SK-N-SH (cell line): Measurements from ENCODE around the gene ASXL3. TPM values are rescaled to one million over a fixed set of nuclear protein-coding genes. Genes with fewer than 3 reads are reported as not detected.

Source experiments
- CTCF ChIA-PET: fragments of 300-600, 350-600 bp; formaldehyde crosslinking; extraction: SDS; loops from one replicate; lab custom pipeline; 2021; lab: Yijun Ruan, JAX
- POLR2A ChIA-PET: fragments of 350-600 bp; sonication (Branson Sonifier 250); formaldehyde crosslinking; extraction: SDS; loops from one replicate; lab custom pipeline; 2020; ENCODE audit warnings: antibody characterized with exemption, inconsistent platforms; lab: Yijun Ruan, JAX
- DNase-seq: peaks from one replicate; pipeline ENCODE4 v3.0.0; 2012
- H2AFZ ChIP-seq: fragments of 200-600 bp; sonication (generic); 2 replicates; pipeline ENCODE4 v1.8.1; 2016; ENCODE audit warnings: antibody characterized with exemption, mild to moderate bottlenecking, low read depth
- H3F3A ChIP-seq: fragments of 200-600 bp; sonication (generic); replicated peaks from 2 replicates; pipeline ENCODE3; 2016; ENCODE audit warnings: antibody characterized with exemption, mild to moderate bottlenecking; ENCODE audit not compliant: insufficient read depth
- H3K27ac ChIP-seq, 2 experiments: fragments of 200-500 bp in 1 of 2; fragments of 200-600 bp in 1 of 2; sonication (Bioruptor generic) in 1 of 2; sonication (generic), shearing (Covaris generic) in 1 of 2; 2 replicates each; pipeline versions ENCODE4 v1.5.1 to v1.6.1; 2014 to 2016; ENCODE audit warnings: low read depth in 2 of 2, inconsistent platforms in 1 of 2, low read length in 1 of 2, mild to moderate bottlenecking in 1 of 2, mixed read lengths in 1 of 2
- H3K27me3 ChIP-seq: fragments of 200-600 bp; sonication (generic), shearing (Covaris generic); 2 replicates; pipeline ENCODE4 v1.6.1; 2016; ENCODE audit warnings: mixed run types; ENCODE audit not compliant: insufficient read depth
- H3K36me3 ChIP-seq, 2 experiments: fragments of 200-500 bp in 1 of 2; fragments of 200-600 bp in 1 of 2; sonication (Bioruptor generic) in 1 of 2; sonication (generic) in 1 of 2; replicated peaks in 1 of 2; 2 replicates each; pipeline versions ENCODE3 to v1.5.1; 2014 to 2016; ENCODE audit warnings: low read length in 1 of 2, mild to moderate bottlenecking in 1 of 2; ENCODE audit not compliant: insufficient read depth in 2 of 2, control insufficient read depth in 1 of 2
- H3K4me1 ChIP-seq, 2 experiments: fragments of 200-500 bp in 1 of 2; fragments of 200-600 bp in 1 of 2; sonication (Bioruptor generic) in 1 of 2; sonication (generic), shearing (Covaris generic) in 1 of 2; 2 replicates each; pipeline versions ENCODE4 v1.5.1 to v1.6.1; 2014 to 2016; ENCODE audit warnings: low read depth in 1 of 2, low read length in 1 of 2, mixed run types in 1 of 2; ENCODE audit not compliant: insufficient read depth in 2 of 2, control insufficient read depth in 1 of 2
- H3K4me2 ChIP-seq: fragments of 200-600 bp; sonication (generic), shearing (Covaris generic); 2 replicates; pipeline ENCODE4 v1.6.1; 2017; ENCODE audit warnings: mixed run types
- H3K4me3 ChIP-seq, 2 experiments: fragments of 200-500 bp in 1 of 2; fragments of 200-600 bp in 1 of 2; sonication (Bioruptor generic) in 1 of 2; sonication (generic), shearing (Covaris generic) in 1 of 2; 2 replicates each; pipeline versions ENCODE4 v1.5.1 to v1.8.1; 2014 to 2016; ENCODE audit warnings: low read depth in 2 of 2, inconsistent platforms in 1 of 2, low read length in 1 of 2, mild to moderate bottlenecking in 1 of 2, mixed read lengths in 1 of 2, moderate library complexity in 1 of 2
- H3K79me2 ChIP-seq: fragments of 200-600 bp; sonication (generic); 2 replicates; pipeline ENCODE4 v1.8.1; 2017; ENCODE audit warnings: mild to moderate bottlenecking; ENCODE audit not compliant: insufficient read depth
- H3K9ac ChIP-seq: fragments of 200-600 bp; sonication (generic); 2 replicates; pipeline ENCODE4 v1.6.1; 2017; ENCODE audit warnings: mixed run types
- H3K9me2 ChIP-seq: fragments of 200-600 bp; sonication (generic); 2 replicates; pipeline ENCODE4 v1.6.1; 2017; ENCODE audit warnings: mixed run types
- H3K9me3 ChIP-seq: fragments of 200-600 bp; sonication (generic); 2 replicates; pipeline ENCODE4 v1.6.1; 2017; ENCODE audit warnings: mixed run types, mild to moderate bottlenecking, moderate library complexity
- H4K20me1 ChIP-seq: fragments of 200-600 bp; sonication (generic); 2 replicates; pipeline ENCODE4 v1.6.1; 2017; ENCODE audit warnings: mild to moderate bottlenecking, mixed run types; ENCODE audit not compliant: insufficient read depth
- CHD2 ChIP-seq: fragments of 150-350 bp; IDR thresholded peaks from 2 replicates; pipeline ENCODE4 v1.6.1; 2018; ENCODE audit warnings: low read length; ENCODE audit not compliant: partially characterized antibody
- FOSL2 ChIP-seq: IDR thresholded peaks from 2 replicates; pipeline ENCODE4 v1.4.0; 2012; ENCODE audit warnings: low read depth, mild to moderate bottlenecking, moderate library complexity, borderline replicate concordance
- GABPA ChIP-seq: IDR thresholded peaks from 2 replicates; pipeline ENCODE4 v1.4.0; 2012; ENCODE audit warnings: low read depth, mild to moderate bottlenecking
- IRF3 ChIP-seq: fragments of 150-350 bp; IDR thresholded peaks from 2 replicates; pipeline ENCODE4 v1.6.1; 2016; ENCODE audit warnings: mild to moderate bottlenecking, low read depth, low read length
- JUND ChIP-seq: IDR thresholded peaks from 2 replicates; pipeline ENCODE4 v1.4.0; 2012
- MEF2A ChIP-seq: IDR thresholded peaks from 2 replicates; pipeline ENCODE4 v1.4.0; 2012; ENCODE audit warnings: low read depth, borderline replicate concordance
- NFIC ChIP-seq: IDR thresholded peaks from 2 replicates; pipeline ENCODE4 v1.4.0; 2012; ENCODE audit warnings: borderline replicate concordance
- NRF1 ChIP-seq: IDR thresholded peaks from 2 replicates; pipeline ENCODE4 v1.6.1; 2012; ENCODE audit warnings: low read depth, mild to moderate bottlenecking, low read length
- RFX5 ChIP-seq: IDR thresholded peaks from 2 replicates; pipeline ENCODE4 v1.6.1; 2012; ENCODE audit warnings: mild to moderate bottlenecking, improper control_type of control experiment, low read length
- RXRA ChIP-seq: IDR thresholded peaks from 2 replicates; pipeline ENCODE4 v1.4.0; 2012; ENCODE audit warnings: low read depth, mild to moderate bottlenecking, borderline replicate concordance
- SMC3 ChIP-seq: IDR thresholded peaks from 2 replicates; pipeline ENCODE4 v1.6.1; 2012; ENCODE audit warnings: low read depth, low read length, improper control_type of control experiment
- TCF12 ChIP-seq: IDR thresholded peaks from 2 replicates; pipeline ENCODE4 v1.4.0; 2012
- WGBS: methylation state at CpG from one replicate; pipeline ENCODE4 v1.1.6; 2017; ENCODE audit warnings: low lambda C conversion rate; 5-methylcytosine and 5-hydroxymethylcytosine counted together
- polyA plus RNA-seq, 3 experiments: library from polyadenylated mRNA; depleted of rRNA; stranded (reverse); fragments of >200 nt; gene quantifications; 2 replicates each; pipeline ENCODE4 v1.2.3, GENCODE V29; 2012
- TF ChIP-seq, protein P1 (sequence below): IDR thresholded peaks from 2 replicates; pipeline ENCODE4 v1.6.1; 2012; ENCODE audit warnings: mild to moderate bottlenecking, low read depth, low read length, moderate library complexity
- TF ChIP-seq, protein P2 (sequence below): IDR thresholded peaks from 2 replicates; pipeline ENCODE4; 2012
- TF ChIP-seq, protein P3 (sequence below): fragments of 150-350 bp; IDR thresholded peaks from 2 replicates; pipeline ENCODE4 v1.6.1; 2017; ENCODE audit warnings: antibody characterized with exemption, low read length, low read depth, borderline replicate concordance

The ASXL3 gene
- polyA plus RNA-seq, 1 of the 3 experiments (the other 2 are of a cell fraction): not detected

GRCh38 chr18:33596178-33596854 is 18.3 kb downstream of the ASXL3 start:
- 7% methylated on average over 1 of the region's 1 CpG for WGBS
- Histone ChIP-seq H3K4me1 (peaks cover 0 to 2% of the 10 kb centered on the region in 2 experiments; a peak in 2 of 4 replicates), H3K27me3 (peaks cover 5% of the 10 kb centered on the region; the same call in 1 of the 2 replicates), H3K27ac (no peak overlapping the region), H3K9ac (no peak overlapping the region), H4K20me1 (no peaks in the 10 kb centered on the region), H3K9me3 (no peaks in the 10 kb centered on the region), H2AFZ (no peak overlapping the region), H3K79me2 (no peaks in the 10 kb centered on the region), H3K36me3 (no peaks in the 10 kb centered on the region), H3K4me2 (no peak overlapping the region), H3K9me2 (no peaks in the 10 kb centered on the region), H3K4me3 (no peak overlapping the region), H3F3A (peaks cover 3% of the 10 kb centered on the region)
- TF ChIP-seq GABPA: no peak
- TF ChIP-seq IRF3: no peak
- no peak for TF ChIP-seq MEF2A
- TF ChIP-seq, protein P1, sequence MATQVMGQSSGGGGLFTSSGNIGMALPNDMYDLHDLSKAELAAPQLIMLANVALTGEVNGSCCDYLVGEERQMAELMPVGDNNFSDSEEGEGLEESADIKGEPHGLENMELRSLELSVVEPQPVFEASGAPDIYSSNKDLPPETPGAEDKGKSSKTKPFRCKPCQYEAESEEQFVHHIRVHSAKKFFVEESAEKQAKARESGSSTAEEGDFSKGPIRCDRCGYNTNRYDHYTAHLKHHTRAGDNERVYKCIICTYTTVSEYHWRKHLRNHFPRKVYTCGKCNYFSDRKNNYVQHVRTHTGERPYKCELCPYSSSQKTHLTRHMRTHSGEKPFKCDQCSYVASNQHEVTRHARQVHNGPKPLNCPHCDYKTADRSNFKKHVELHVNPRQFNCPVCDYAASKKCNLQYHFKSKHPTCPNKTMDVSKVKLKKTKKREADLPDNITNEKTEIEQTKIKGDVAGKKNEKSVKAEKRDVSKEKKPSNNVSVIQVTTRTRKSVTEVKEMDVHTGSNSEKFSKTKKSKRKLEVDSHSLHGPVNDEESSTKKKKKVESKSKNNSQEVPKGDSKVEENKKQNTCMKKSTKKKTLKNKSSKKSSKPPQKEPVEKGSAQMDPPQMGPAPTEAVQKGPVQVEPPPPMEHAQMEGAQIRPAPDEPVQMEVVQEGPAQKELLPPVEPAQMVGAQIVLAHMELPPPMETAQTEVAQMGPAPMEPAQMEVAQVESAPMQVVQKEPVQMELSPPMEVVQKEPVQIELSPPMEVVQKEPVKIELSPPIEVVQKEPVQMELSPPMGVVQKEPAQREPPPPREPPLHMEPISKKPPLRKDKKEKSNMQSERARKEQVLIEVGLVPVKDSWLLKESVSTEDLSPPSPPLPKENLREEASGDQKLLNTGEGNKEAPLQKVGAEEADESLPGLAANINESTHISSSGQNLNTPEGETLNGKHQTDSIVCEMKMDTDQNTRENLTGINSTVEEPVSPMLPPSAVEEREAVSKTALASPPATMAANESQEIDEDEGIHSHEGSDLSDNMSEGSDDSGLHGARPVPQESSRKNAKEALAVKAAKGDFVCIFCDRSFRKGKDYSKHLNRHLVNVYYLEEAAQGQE: no peak
- peak; percentile 13; the same call in 1 of the 2 replicates for TF ChIP-seq NFIC
- peak; percentile 35; the same call in 1 of the 2 replicates for TF ChIP-seq FOSL2
- TF ChIP-seq RFX5: no peak
- no peak for TF ChIP-seq SMC3
- TF ChIP-seq, protein P2, sequence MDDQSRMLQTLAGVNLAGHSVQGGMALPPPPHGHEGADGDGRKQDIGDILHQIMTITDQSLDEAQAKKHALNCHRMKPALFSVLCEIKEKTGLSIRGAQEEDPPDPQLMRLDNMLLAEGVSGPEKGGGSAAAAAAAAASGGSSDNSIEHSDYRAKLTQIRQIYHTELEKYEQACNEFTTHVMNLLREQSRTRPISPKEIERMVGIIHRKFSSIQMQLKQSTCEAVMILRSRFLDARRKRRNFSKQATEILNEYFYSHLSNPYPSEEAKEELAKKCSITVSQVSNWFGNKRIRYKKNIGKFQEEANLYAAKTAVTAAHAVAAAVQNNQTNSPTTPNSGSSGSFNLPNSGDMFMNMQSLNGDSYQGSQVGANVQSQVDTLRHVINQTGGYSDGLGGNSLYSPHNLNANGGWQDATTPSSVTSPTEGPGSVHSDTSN: peak; percentile 53
- TF ChIP-seq, protein P3, sequence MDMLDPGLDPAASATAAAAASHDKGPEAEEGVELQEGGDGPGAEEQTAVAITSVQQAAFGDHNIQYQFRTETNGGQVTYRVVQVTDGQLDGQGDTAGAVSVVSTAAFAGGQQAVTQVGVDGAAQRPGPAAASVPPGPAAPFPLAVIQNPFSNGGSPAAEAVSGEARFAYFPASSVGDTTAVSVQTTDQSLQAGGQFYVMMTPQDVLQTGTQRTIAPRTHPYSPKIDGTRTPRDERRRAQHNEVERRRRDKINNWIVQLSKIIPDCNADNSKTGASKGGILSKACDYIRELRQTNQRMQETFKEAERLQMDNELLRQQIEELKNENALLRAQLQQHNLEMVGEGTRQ: no peak
- TF ChIP-seq NRF1: no peak
- TF ChIP-seq CHD2: no peak
- no peak for TF ChIP-seq RXRA
- TF ChIP-seq TCF12: peak; percentile 60
- no peak for TF ChIP-seq JUND
- DNase-seq: no peak
- CTCF ChIA-PET: interaction anchor here (0.9 kb wide), 1 partner anchor 46 kb away, joined by 3 read pairs; no protein-coding TSS in a partner anchor
- POLR2A ChIA-PET: no interaction called here
